HCEC 1CT (cell line): ENCODE measurements around the gene ENO2.

ENCODE experiments used
- DNase-seq: peaks from one replicate; pipeline ENCODE4 v3.0.0-alpha.2; 2017

Gene ENO2

GRCh38 chr12:6962285-6963015 lies 48.1 kb downstream of the ENO2 start:
- DNase-seq, result no peak

DNA sequence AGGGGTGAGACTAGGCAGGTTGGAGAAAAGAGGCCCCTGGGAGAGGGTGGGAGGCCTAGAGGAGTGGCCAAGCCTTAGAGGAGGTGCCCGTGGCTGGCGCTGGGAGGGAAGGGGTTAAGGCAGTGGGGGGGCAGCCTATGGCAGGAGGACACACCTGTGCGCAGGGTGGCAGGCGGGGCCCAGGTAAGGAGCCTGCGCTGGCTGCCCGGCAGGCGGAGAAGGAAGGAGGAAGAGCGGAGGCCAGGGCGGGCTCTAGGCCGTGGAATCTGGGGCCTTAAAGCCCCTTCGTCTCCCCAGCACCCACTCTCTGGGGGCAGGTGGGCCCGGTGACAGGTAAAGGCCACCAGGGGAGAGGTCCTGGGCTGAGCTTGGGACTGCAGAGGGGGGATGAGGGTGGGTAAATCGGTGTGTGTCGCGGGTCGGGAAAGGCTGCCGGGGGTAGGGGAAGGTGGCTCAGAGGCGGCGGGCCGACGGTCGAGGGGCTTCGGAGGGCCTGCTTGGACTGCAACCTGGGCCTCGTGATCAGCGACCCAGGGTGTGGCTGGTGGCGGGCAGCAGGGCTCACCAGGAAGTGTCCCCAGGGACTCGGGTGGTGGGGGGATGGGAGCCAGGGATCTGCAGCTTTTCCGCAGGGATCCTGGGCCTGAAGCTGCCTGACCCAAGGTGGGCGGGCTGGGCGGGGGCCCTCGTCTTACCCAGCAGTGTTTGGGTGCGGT lies 48.8 kb downstream of the ENO2 start:
- no peak for DNase-seq

GRCh38 chr12:6963791-6964413 lies 49.5 kb downstream of the ENO2 start:
- DNase-seq, result no peak

- DNase-seq, result no peak
Measured at GRCh38 chr12:6964605-6965025, 50.2 kb downstream of the ENO2 start.

GRCh38 chr12:6965026-6965661 lies 50.8 kb downstream of the ENO2 start:
- peak; percentile 68 for DNase-seq

DNA sequence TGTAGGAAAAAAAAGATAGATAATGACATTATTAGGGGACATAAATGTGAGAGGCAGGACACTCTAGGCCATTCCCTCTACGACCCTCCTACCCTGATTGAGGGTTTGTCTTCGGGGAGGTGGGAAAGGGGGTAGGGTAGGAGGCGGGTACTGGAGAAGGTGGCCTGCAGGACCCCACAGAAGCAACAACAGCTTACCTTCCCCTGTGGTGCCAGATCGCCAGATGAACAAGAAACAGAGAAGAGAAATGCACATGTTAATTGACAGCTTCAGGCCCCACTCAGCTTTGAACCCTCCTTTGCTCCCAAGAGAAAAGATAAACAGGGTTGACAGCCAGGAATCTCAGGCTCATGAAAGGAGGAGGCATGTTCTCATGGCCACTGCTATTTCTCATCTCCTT lies 51.3 kb downstream of the ENO2 start:
- DNase-seq, result no peak

GRCh38 chr12:6966351-6966750 lies 52.0 kb downstream of the ENO2 start:
- peak; percentile 7 for DNase-seq

- DNase-seq, result no peak
Measured at GRCh38 chr12:6967651-6968100, 53.3 kb downstream of the ENO2 start.

- no peak for DNase-seq
Measured at GRCh38 chr12:6968426-6968825, 54.0 kb downstream of the ENO2 start.

- peak; percentile 13 for DNase-seq
Measured at GRCh38 chr12:6970096-6970527, 55.7 kb downstream of the ENO2 start.
